ENCODE data around the gene MIER3. TPM values are rescaled to one million over a fixed set of nuclear protein-coding genes. Genes with fewer than 3 reads are reported as not detected.
"Not testable (repeated sequence)": the region's sequence is repeated elsewhere in the genome, so short reads cannot be mapped to it uniquely, and the experiment has no call there.

MIER3 gene
- total RNA-seq = 100 to 1,000 TPM in 1 of 2 donors, 10 to 100 TPM in 1; 84.1 to 170 TPM
- long read RNA-seq, partial matches to known transcripts = 10 of 15 reads
- long read RNA-seq, other reads (novel, unspliced or antisense) = 5 of 15 reads

GRCh38 chr5:56951946-56952691 lies at the start of gene MIER3:
Gene MIER3 (minus strand): TSS chr5:56952123. CDS start chr5:56952102, 21 bp downstream.
- peak; percentile 79 to 86 for DNase-seq
- ATAC-seq = peak; percentile 88
- intact Hi-C loops (cut with DNase I, micrococcal nuclease) = no loop called here

- DNase-seq = no peak
- ATAC-seq = peak; percentile 89
- intact Hi-C loops (cut with DNase I, micrococcal nuclease) = no loop called here
Observed at GRCh38 chr5:56995596-56995995, 43.7 kb upstream of the MIER3 start.

DNA sequence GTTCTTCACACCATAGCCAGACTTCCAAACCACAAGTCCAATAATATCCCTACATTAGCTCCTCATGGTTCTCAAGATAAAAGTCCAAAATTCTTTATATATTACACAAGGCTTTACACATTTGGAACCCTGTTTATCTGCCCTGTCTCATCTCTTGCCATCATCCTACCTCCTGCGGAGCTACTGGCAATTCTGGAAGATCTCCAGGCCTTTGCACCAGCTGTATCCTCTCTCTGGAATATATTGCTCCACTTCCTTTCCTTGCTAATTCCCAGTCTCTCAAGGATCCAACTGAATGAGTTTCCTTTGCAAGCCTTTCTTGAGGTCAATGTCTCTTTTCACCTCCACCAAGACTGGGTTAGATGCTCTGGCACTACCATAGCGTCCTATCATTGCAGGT lies 41.3 kb upstream of the MIER3 start:
- DNase-seq = no peak
- ATAC-seq = no peak
- intact Hi-C loops (cut with DNase I, micrococcal nuclease) = no loop called here

DNA sequence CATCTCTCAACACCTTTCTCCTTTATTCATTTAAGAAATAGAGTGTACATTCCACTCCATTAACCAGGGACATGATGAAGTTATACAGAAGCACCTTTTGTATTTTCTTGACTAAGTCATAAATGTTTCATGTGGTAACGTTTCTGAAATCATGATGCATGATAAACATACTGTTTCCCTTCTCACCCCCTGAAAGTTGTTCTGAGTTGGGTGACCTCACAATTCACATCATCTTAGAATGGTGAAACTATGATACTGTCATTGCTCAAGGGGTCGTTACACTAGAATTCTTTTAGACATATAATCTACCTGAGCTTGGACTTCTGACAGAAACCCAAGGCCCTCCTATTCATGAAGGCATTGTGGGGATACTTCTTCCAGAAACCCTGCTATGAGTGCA lies 37.8 kb upstream of the MIER3 start:
- ATAC-seq = no peak
- intact Hi-C loops (cut with DNase I, micrococcal nuclease) = no loop called here
- no peak for DNase-seq

DNA sequence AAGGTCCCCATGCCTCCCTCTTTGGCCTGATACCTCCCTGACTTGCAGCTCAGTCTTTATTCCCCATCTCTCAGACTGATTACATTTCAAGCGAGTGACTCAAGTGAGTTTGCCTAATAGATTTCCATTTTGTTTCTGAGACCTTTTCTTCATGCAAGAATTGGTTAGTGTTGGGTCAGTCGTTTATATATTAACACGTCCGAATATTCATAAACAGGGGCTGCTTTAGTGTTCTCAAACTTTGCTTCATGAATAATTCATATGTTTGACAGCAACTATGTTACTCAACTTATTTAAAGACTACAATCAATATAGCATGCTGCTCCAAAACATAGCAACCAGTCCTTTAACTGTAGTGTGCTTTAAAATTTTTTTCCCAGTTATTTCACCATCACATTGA lies 36.6 kb upstream of the MIER3 start:
- no peak for DNase-seq
- no peak for ATAC-seq
- intact Hi-C loops (cut with DNase I, micrococcal nuclease) = no loop called here

GRCh38 chr5:56987171-56987570 lies 35.2 kb upstream of the MIER3 start:
- ATAC-seq (no peak), DNase-seq (no peak)
- intact Hi-C loops (cut with DNase I, micrococcal nuclease) = no loop called here

GRCh38 chr5:56986626-56986947 lies 34.7 kb upstream of the MIER3 start:
- intact Hi-C loops (cut with DNase I, micrococcal nuclease) = no loop called here
- ATAC-seq = no peak

DNA sequence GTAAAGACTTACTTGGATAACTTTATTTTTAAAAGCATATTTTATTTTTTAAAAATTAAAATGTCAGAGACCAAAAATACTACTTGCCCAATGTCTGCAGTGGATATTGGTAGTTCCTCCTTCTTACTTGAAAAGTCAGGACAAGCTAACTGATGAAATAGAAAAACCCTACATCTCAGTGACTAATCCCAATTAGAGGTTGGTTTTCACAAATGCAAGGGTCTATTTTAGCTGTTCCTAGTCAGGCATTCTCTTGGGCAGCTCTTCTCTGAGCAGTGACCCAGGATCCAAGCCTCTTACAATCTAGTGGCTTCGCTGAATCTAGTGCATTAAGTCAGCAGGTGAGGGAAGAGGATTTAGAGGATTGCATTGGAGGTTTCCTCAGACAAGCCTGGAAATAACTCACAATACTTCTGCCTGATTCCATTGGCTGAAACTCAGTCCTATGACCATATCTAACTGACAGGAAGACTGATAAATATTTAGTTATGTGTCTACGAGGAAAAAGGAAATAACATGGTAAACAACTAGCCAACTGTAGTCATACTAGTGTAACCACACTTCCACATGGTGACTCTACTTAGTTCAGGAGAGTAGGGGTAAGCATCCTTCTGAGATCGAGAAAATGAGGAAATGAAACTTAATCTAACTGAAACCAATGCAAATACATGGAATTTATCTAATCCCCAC lies 34.2 kb upstream of the MIER3 start:
- no peak for ATAC-seq
- intact Hi-C loops (cut with DNase I, micrococcal nuclease) = no loop called here
- DNase-seq = no peak

More at GRCh38 chr5:56986626-56986947, 34.7 kb upstream of the MIER3 start:
- no peak for DNase-seq

DNA sequence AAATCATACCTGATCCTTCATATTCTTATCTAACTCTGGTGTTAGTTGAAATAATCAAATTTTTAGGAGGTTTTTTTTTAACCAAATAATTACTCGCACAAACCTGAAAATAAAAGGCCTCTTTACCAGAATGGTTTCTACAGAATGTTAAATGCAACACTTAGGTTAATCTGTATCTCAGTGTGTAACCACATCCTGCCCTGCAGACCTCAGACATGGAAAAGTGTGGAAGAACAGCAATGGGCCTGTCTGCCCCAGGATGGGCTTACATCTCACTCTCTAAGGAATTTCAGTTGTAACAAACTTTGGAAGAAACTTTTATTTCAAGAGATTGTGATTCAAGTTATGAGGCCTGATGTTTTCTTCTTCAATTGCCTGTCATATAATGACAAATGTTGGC lies 32.5 kb upstream of the MIER3 start:
- ATAC-seq = no peak
- intact Hi-C loops (cut with DNase I, micrococcal nuclease) = no loop called here
- no peak for DNase-seq

DNA sequence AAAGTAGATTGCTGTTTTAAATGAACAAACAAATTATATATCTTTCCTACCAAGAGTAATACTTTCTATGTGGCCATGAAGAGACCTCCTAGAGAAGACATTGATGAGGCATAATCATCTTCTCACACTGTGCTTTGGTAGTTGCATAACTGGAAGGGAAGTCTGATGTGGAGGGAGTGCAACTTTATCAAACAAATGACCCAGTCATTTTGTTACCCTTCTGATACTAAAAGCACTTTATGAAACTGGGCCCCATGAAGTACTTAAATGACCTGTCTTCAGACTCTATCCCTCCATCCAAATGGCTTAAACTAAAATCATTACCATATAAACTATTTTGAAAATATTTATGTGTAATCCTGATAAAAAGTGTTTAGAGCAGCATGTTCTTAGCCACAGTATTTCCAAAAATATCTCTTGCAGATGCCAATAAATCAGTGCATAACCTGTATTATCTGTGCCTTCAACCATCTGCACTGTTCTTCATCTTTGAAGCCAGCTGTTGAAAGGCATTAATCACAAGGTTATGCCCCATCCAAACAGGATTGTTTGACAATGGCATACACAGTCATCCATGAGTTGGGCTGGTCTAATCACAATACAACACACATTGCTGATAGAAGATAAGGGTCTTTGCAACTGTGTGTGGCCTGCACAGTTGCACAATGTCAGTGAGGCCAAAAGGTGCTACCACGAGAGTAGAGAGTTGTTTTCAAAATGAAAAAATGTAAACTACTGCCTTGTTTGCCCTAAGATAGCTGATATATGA lies 31.9 kb upstream of the MIER3 start:
- no peak for ATAC-seq
- intact Hi-C loops (cut with DNase I, micrococcal nuclease) = no loop called here
- DNase-seq = no peak

GRCh38 chr5:56981548-56982315 lies 29.8 kb upstream of the MIER3 start:
- ATAC-seq (no peak), DNase-seq (no peak)
- intact Hi-C loops (cut with DNase I, micrococcal nuclease) = no loop called here

GRCh38 chr5:56979968-56980367 lies 28.0 kb upstream of the MIER3 start:
- intact Hi-C loops (cut with DNase I, micrococcal nuclease) = no loop called here
- ATAC-seq = no peak
- no peak for DNase-seq

GRCh38 chr5:56979526-56979925 lies 27.6 kb upstream of the MIER3 start:
- DNase-seq; ATAC-seq; intact Hi-C loops (cut with DNase I, micrococcal nuclease): not testable (repeated sequence)

GRCh38 chr5:56977822-56978221 lies 25.9 kb upstream of the MIER3 start:
- intact Hi-C loops (cut with DNase I, micrococcal nuclease) = no loop called here
- peak; percentile 58 for ATAC-seq
- no peak for DNase-seq

GRCh38 chr5:56977021-56977420 lies 25.1 kb upstream of the MIER3 start:
- intact Hi-C loops (cut with DNase I, micrococcal nuclease) = no loop called here
- DNase-seq (no peak), ATAC-seq (no peak)

DNA sequence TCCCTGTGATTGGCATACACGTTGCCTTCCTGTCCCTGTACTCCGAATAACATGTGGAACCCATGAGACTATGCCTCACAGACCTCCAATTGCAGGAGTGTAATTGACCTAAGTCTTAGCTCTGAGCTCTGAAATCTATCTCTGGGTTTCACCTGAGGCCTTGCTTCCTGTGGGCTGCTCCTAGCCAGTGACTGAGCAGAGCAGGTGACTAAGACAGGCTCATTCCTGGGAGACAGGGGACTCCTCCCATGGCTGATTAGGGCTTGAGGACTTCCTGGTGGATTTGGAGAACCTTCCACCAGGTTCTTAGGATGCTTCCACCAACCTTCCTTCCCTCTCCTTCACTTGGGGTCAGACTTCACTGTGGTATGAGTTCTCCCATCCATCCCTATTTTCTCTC lies 22.3 kb upstream of the MIER3 start:
- ATAC-seq = peak; percentile 86
- intact Hi-C loops (cut with DNase I, micrococcal nuclease) = no loop called here
- no peak for DNase-seq

GRCh38 chr5:56973473-56973872 lies 21.6 kb upstream of the MIER3 start:
- ATAC-seq = peak; percentile 76
- no peak for DNase-seq
- intact Hi-C loops (cut with DNase I, micrococcal nuclease) = no loop called here

- no peak for ATAC-seq
- intact Hi-C loops (cut with DNase I, micrococcal nuclease) = no loop called here
- DNase-seq = no peak
Observed at GRCh38 chr5:56971275-56971674, 19.4 kb upstream of the MIER3 start.

GRCh38 chr5:56964173-56964572 lies 12.2 kb upstream of the MIER3 start:
- DNase-seq = no peak
- peak; percentile 90 for ATAC-seq
- intact Hi-C loops (cut with DNase I, micrococcal nuclease) = no loop called here
